SW480 (cell line): ENCODE data around the gene MYO1F.
"Not testable (repeated sequence)": the region's sequence is repeated elsewhere in the genome, so short reads cannot be mapped to it uniquely, and the experiment has no call there.

Experiments used
- DNase-seq: peaks from one replicate; pipeline ENCODE4 v3.0.0-alpha.2; 2016; ENCODE audit warnings: low spot score

Gene MYO1F

DNA sequence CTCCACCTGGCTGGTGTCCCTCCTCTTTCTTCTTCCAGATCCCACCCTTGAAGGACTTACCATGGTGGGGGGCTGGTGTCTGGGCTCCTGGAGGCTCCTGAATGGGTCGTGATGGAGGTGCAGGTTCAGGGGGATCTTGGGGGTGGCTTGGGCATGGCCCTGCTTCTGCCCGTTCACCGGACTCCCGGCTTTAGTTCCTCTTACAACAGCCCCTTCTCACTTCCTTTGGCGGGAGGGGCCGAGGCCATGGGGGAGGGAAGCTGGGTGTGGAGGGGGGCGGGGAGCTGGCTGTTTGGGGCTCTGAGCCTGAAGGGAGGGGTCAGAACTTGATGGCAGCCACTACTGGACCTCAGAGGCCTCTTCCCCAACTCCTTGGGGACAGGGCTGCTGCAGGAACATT lies at the start of gene MYO1F:
MYO1F (minus strand) TSS at position 196 of the 400 bp plus-strand sequence; CDS start at position 63, 133 bp downstream.
- no peak for DNase-seq

GRCh38 chr19:8626842-8627241 lies 49.6 kb upstream of the MYO1F start:
- DNase-seq: no peak

DNA sequence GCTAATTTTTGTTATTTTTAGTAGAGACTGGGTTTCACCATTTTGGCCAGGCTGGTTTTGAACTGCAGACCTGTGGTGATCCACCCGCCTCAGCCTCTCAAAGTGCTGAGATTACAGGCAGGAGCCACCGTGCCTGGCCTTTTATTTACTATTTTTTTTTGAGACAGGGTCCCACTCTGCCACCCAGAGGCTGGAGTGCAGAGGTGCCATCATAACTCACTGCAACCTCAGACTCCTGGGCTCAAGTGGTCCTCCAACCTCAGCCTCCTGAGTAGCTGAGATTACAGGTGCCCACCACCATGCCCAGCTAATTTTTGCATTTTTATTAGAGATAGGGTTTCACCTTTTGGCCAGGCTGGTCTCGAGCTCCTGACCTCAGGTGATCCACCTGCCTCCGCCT lies 45.6 kb upstream of the MYO1F start:
- not testable (repeated sequence) for DNase-seq

- DNase-seq: no peak
These were observed 41.5 kb upstream of the MYO1F start for GRCh38 chr19:8618751-8619150.

DNA sequence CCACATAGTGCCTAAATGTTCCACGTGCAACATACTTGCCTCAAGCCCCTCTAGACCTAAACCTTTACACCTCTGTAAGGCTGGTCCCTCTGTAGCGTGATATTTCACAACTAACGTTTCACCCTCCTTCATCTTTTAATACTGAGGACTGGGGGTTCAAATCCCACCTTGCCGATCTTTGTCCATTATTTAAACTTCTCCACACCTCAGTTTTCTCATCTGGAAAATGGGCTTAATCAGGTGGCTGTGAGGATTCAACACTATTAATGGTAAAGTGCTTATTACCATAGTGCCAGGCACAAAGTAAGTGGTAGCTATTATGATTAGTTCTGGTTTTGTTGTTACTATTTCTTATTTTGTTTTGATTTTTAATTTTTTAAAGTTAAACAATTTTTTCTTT lies 40.7 kb upstream of the MYO1F start:
- DNase-seq: no peak

DNA sequence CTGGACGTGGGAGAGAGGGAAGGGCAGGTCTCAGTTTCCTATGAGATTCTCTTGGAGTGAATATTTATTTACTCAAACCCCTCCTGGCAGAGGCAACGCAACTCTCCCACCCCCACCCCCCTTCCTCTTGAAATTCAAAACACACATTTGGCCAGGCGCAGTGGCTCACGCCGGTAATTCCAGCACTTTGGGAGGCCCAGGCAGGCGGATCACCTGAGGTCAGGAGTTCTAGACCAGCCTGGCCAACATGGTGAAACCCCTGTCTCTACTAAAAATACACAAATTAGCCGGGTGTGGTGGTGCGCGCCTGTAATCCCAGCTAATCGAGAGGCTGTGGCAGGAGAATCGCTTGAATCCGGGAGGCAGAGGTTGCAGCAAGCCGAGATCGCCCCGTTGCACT lies 40.1 kb upstream of the MYO1F start:
- DNase-seq: not testable (repeated sequence)

DNA sequence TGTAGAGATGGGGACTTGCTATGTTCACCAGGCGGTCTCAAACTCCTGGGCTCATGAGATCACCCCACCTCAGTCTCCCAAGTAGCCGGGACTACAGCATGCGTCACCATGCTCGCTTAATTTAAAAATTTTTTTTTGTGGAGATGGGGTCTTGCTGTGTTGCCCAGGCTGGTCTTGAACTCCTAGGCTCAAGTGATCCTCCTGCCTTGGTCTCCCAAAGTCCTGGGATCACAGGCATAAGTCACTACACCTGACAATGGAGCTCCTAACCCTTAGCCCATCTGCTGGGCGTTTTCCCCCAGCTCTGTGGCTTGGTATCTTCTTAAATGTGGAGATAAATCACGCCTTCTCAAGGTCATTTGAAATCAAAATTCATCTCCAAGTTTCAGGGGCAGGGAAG lies 39.6 kb upstream of the MYO1F start:
- no peak for DNase-seq

GRCh38 chr19:8615813-8616596 lies 38.8 kb upstream of the MYO1F start:
- peak; percentile 26 for DNase-seq

DNA sequence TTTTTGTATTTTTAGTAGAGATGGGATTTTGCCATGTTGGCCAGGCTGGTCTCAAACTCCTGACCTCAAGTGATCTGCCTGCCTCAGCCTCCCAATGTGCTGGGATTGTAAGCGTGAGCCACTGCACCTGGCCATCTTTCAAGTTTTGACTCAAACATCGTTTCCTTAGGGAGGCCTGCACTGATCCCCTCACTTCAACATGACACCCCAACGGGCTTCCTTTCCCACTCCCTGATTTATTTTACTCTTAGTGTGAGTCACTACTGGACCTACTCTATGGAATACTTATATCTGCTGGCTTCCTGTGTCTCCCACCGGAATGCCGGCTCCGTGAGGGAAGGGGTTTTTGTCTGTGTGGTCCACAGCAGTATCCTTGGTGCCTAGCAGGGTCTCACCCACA lies 37.8 kb upstream of the MYO1F start:
- no peak for DNase-seq

- DNase-seq: no peak
These were observed 37.2 kb upstream of the MYO1F start for GRCh38 chr19:8614455-8614854.

DNA sequence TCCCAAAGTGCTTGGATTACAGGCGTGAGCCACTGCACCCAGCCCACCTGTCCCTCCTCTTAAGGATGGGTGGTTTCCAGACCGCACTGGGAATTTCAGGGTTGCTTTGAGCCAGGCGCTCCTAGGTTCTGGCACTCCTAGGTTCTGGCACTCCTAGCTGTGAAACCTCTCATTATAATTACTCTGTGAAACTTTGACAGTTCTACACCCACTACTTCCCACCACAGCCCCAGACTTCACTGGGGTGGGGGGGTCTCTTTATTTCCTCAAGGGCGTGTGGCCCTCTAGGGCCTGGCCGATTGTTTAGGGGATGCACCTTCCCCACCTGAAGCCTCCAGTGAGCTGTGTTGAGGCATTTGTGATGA lies 35.5 kb upstream of the MYO1F start:
- no peak for DNase-seq

- peak; percentile 60 for DNase-seq
These were observed 34.9 kb upstream of the MYO1F start for GRCh38 chr19:8611877-8612806.

- DNase-seq: no peak
These were observed 34.2 kb upstream of the MYO1F start for GRCh38 chr19:8611391-8611876.

DNA sequence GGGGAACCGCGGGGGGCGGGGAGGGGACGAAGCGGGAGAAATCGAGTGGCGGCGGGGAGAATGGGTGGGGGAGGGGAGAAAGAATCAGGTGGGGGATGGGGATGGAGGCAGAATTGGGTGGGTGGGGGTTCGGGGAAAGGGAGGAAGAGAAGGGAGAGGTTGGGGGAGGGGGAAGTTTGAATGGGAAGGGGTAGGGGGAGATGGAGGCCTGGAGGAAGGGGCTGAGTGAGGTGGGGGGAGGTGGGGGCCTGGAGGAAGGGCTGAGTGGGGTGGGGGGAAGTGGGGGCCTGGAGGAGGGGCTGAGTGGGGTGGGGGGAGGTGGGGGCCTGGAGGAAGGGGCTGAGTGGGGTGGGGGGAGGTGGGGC lies 33.7 kb upstream of the MYO1F start:
- DNase-seq: no peak

DNA sequence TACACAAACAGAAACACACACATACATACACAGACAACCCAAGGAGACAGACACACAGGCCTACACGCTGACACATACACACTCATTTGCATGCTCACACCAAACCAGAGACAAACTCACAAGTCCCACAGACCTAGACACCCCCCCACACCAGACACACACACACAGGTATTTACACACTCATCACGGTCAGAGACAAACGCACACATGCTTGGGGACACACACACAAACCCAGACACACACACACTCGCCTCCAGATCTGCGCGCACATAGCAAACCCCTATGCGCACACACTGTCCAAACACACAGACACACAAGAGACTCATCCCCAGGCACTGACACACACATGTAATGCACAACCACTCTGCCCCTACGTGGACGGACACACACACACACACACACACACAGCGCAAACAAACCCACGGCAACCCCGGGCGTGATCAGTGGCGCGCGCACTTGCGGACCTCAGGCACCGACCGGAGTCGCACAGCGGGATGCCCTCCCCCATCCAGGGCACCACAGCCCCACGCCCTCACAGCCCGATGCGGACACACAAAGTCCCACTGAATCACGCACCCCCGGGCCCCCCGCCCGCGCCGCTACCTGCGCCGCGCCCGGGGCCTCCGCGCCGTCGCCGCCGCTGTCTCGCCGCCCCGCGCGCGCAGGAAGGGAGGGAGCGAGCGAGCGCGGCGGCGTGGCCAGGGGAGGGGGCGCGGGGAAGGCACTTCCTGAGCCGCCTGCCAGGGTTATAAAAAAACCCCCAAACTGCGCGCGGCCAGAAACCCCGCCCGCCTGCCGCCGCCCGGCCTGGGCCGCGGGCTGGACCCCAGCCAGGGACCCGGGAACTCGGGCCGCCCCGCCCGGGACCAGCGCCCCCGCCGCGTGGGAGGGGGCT lies 33.0 kb upstream of the MYO1F start, which contains the start of gene ADAMTS10:
ADAMTS10 (minus strand) TSS at position 675 of the 895 bp plus-strand sequence. CDS start 5,005 bp downstream, outside the sequence.
- DNase-seq: no peak

- no peak for DNase-seq
These were observed 32.2 kb upstream of the MYO1F start for GRCh38 chr19:8609279-8610040.

- DNase-seq: no peak
These were observed 31.7 kb upstream of the MYO1F start for GRCh38 chr19:8608941-8609278.

DNA sequence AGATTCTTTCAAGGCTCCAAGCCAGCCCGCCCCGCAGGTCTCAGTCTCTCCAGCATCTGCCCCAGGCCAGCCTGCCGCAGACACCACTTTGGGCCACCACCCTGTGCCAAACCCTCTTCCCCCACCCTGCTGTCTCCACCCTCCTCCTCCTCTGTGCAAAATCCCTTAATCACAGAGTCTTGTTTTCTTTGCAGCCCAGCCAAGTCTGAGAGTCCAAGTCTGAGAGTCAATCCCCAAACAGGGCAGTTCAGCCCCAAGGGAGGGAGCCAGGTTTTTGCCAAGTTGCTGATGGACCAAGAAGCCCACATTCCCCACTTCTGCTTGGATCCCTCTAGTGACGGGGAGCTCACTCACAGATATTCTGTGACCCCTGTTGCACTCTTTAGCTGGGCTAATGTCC lies 30.1 kb upstream of the MYO1F start:
- DNase-seq: no peak

DNA sequence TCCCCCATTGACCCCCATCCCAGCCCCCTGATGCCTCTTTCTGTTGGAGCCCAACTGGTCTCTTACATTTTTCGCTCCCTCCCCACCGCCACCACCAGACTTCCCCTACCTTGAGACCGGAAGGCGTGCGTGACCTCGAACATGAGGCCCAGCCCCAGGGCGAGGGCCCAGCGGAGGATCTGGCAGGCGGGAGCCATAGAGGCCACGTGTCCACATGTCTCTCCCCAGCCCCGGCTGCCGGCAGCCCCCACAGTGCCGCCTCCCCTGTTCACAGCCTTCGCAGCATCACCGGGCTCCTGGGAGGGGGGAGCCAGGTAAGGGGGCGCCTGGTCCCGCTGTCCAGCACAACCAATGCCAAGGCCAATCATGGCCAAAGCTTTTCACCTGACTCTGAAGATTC lies 28.3 kb upstream of the MYO1F start:
- no peak for DNase-seq

DNA sequence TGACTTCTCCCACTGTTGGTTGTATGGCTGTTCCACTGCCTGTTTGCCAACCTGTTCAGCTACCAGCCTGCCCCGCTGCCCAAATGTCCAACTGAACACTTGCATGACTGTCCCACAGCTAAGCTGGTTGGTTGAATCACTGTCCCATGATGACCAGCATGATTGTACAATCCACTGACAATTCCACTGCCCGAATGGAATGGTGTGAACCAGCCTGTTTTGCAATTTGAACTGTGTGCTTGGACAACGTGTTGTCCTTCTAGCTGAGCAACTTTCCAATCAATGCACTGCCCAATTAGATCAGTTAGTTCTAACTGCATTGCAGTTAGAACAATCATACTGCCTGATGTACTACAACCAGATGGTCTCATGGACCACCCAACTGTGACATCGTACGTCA lies 24.6 kb upstream of the MYO1F start:
- DNase-seq: no peak

GRCh38 chr19:8600816-8601215 lies 23.6 kb upstream of the MYO1F start:
- no peak for DNase-seq
